GM13976 (cell line): ENCODE data around the gene EPHX1.
A peak's percentile ranks its signal among the peaks of the same experiment; 100 is the strongest.
"Not testable (repeated sequence)": the region's sequence is repeated elsewhere in the genome, so short reads cannot be mapped to it uniquely, and the experiment has no call there.

ENCODE experiments used
- DNase-seq: peaks from one replicate; pipeline ENCODE4 v3.0.0; 2012; ENCODE audit warnings: low spot score
- in situ Hi-C: fragments of 300-500 bp; cut with MboI; formaldehyde crosslinking; loops from one replicate; pipeline ENCODE4 v1.12.0; 2022; ENCODE audit warnings: low sequenced_read_pairs, mixed read lengths, inconsistent platforms; ENCODE audit not compliant: unreplicated experiment
- TF ChIP-seq, protein P1 (sequence below): IDR thresholded peaks from 2 replicates; pipeline ENCODE4 v1.5.1; 2012; ENCODE audit warnings: borderline replicate concordance, mild to moderate bottlenecking; ENCODE audit not compliant: insufficient read depth; ENCODE audit errors: extremely low read depth, missing control alignments, control extremely low read depth

The EPHX1 gene

DNA sequence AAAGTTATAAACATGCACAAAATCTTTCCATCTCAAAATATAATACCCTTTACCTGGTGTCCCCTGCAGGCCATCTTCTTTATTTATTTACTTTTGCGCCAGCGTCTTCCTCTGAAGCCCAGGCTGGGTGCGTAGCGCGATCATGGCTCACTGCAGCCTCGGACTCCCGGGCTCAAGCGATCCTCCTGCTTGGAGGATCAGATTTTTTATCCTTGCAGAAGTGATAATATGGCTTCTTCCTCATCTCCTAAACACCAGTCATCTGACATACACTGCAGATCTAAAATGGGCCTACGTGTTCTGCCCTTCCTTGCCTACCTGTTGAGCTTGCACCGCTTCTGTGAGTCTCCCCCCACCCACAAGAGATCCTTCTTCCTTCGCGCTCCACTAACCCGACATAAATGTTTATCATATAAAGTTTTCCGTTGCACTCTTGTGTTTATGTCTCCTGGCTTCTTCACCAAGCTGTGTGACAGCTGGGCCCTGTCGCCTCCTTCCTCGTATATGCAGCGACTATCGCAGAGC lies 32.8 kb upstream of the EPHX1 start:
- in situ Hi-C loops, result loop anchor here (10.0 kb wide), 1 partner anchor 302 kb away; no protein-coding TSS in a partner anchor
- TF ChIP-seq, protein P1, sequence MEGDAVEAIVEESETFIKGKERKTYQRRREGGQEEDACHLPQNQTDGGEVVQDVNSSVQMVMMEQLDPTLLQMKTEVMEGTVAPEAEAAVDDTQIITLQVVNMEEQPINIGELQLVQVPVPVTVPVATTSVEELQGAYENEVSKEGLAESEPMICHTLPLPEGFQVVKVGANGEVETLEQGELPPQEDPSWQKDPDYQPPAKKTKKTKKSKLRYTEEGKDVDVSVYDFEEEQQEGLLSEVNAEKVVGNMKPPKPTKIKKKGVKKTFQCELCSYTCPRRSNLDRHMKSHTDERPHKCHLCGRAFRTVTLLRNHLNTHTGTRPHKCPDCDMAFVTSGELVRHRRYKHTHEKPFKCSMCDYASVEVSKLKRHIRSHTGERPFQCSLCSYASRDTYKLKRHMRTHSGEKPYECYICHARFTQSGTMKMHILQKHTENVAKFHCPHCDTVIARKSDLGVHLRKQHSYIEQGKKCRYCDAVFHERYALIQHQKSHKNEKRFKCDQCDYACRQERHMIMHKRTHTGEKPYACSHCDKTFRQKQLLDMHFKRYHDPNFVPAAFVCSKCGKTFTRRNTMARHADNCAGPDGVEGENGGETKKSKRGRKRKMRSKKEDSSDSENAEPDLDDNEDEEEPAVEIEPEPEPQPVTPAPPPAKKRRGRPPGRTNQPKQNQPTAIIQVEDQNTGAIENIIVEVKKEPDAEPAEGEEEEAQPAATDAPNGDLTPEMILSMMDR, result no peak
- DNase-seq, result no peak

DNA sequence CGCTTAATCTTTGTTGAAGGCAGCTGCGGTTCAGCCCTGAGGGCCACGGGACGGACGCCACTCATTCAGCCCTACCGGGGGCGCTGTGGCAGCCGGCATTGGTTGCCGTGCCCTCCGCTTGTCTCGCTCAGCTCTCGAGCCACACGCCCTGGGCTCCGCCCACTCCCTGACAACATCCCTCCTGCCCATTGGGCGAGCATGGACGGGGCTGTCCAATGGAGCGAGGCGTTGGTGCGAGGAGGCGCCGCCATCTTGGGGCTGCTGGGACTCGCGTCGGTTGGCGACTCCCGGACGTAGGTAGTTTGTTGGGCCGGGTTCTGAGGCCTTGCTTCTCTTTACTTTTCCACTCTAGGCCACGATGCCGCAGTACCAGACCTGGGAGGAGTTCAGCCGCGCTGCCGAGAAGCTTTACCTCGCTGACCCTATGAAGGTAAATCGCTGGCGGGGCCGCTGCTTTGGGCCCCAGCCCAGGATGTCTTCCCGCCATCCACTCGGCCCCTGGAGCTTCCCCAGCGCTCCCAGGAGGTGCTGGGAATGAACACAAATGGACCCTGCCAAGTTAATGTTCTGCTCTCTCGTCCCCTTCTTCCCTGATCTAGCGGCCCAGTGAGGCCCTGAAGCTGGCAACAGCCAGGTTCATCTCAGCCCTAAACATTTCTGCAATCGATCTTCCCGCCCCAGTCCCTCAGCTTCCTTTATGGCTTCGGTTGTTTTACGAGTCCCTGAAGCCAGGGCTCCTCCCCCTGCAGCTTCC lies 32.2 kb upstream of the EPHX1 start, which contains the start of gene SRP9:
TSS of gene SRP9 (plus strand) at position 244 of the 754 bp plus-strand sequence. CDS start at position 359, 115 bp downstream.
- TF ChIP-seq, protein P1, result peak; percentile 93

DNA sequence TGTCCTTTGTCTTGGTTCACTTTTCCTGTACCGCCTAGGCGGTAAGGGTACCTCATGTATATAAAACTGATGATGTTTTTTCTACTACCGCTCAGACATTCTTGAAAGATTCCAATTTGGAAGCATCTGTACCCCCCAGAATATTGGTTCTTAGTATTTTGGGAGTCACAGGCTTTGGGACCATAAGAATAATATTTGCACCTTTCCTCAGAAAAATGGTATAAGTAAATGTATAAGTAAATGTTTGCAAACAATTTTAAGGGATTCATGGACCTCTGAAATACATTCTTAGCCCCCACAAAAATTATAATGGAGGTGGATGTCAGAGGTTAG lies 31.6 kb upstream of the EPHX1 start:
- TF ChIP-seq, protein P1, result no peak
- no peak for DNase-seq
- in situ Hi-C loops, result loop anchor here (10.0 kb wide), 1 partner anchor 304 kb away; no protein-coding TSS in a partner anchor

More for the DNA sequence above, 32.2 kb upstream of the EPHX1 start, which contains the start of gene SRP9:
- peak; percentile 97 for DNase-seq
- in situ Hi-C loops, result loop anchor here (10.0 kb wide), 1 partner anchor 303 kb away; no protein-coding TSS in a partner anchor

DNA sequence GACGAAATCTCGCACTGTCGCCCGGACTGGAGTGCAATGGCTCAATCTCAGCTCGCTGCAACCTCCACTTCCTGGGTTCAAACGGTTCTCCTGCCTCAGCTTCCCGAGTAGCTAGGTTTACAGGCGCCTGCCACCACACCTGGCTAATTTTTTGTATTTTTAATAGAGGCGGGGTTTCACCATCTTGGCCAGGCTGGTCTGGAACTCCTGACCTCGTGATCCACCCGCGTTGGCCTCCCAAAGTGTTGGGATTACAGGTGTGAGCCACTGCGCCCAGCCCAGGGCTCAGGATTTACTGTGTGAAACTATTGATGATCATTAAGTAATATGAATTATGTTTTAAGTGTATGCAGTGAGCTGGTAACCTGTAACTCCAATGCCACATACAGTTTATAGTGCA lies 30.8 kb upstream of the EPHX1 start:
- DNase-seq, result not testable (repeated sequence)
- in situ Hi-C loops, result loop anchor here (10.0 kb wide), 1 partner anchor 304 kb away; no protein-coding TSS in a partner anchor

DNA sequence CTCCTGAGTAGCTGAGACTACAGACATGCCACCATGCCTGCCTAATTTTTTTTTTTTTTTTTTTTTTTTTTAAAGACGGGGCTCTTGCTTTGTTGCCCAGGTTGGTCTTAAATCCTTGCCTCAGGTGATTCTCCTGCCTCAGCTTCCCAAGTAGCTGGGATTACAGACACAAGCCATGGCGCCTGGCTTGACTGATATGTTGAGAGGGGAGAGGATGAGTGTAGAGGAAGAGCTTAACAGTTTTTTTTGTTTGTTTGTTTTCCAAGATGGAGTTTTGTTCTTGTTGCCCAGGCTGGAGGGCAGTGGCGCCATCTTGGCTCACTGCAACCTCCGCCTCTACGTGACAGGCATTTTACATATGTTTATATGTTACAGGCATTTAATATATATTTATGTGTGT lies 29.8 kb upstream of the EPHX1 start:
- TF ChIP-seq, protein P1, result no peak
- in situ Hi-C loops, result no loop called here

DNA sequence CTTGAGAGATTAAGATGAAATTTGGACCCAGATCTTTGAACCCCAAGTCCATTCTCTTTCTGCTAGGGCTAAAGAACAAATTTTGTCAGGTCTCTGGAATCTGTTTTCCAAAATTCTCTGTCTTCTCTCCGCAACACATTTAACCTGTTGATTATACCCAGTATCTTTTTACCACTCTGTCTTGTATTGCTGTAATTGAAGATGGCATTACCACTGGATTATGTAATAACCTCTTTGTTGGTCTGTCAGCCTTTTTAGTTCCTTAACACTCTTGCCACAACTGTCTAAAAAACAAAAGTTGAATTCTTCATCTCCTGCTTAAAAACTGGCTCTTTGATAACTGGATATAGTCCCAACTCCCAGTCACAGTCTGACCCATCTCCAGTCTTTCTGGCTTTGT lies 29.3 kb upstream of the EPHX1 start:
- TF ChIP-seq, protein P1, result no peak
- in situ Hi-C loops, result no loop called here
- no peak for DNase-seq

More for the DNA sequence above, 29.8 kb upstream of the EPHX1 start:
- no peak for DNase-seq

DNA sequence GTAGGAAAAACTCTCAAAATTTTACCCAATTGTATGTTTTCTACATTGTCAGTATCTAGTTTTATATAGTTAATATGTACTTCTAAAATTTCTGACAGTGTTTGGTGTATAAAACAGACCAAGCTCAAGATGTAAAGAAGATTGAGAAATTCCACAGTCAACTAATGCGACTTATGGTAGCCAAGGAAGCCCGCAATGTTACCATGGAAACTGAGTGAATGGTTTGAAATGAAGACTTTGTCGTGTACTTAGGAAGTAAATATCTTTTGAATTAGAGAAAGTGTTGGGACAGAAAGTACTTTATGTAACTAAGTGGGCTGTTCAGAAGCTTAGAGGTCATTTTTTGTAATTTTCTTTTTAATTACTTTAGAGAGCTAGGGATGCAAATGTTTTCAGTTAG lies 20.8 kb upstream of the EPHX1 start:
- DNase-seq, in situ Hi-C loops: not testable (repeated sequence)

DNA sequence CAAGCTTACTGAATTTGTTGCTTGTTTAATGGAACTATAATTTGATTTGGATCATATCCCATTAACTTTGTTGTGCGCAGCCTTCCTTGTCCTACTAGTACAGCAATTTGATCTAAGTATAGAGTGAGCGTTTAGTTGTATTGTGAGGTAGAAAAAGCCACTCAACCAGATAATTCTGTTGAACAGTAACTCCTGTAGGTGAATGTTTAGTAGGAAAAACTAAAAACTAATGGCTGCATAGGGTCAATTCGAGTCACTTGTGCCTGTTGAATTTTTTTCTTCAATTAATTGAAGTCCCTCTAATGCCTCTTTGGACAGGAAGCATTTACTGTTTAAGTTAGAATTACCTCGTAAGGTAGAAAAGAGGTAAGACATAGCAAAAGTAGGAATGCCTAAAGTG lies 15.0 kb upstream of the EPHX1 start:
- in situ Hi-C loops, result no loop called here
- DNase-seq, result no peak
- TF ChIP-seq, protein P1, result no peak

DNA sequence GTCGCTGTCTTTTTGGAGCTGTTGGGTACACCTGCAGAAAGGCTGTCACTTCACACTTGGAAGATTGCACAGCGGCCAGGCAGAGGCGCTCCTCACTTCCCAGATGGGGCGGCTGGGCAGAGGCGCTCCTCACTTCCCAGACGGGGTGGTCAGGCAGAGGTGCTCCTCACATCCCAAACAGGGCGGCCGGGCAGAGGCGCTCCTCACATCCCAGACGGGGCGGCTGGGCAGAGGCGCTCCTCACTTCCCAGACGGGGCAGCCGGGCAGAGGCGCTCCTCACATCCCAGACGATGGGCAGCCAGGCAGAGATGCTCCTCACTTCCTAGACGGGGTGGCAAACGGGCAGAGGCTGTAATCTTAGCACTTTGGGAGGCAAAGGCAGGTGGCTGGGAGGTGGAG lies 13.8 kb upstream of the EPHX1 start:
- DNase-seq, in situ Hi-C loops: not testable (repeated sequence)

DNA sequence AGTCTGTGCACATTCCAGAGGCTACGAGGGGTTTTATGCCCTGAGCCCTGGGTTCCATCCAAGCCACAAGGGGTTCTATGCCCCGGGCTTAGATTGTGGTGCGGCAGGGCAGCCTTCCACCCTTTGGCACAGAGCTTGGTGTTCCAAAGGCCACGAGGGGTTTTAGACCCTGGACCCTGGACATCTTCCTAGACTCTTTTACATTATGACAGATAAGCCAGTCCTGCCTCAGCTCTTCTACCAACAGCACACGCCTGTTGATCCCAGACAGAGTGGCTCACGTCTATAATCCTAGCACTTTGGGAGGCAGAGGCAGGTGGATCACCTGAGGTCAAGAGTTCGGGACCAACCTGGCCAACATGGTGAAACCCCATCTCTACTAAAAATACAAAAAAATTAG lies 8.8 kb upstream of the EPHX1 start:
- in situ Hi-C loops, result not testable (repeated sequence)

More for the DNA sequence above, 8.8 kb upstream of the EPHX1 start:
- not testable (repeated sequence) for DNase-seq
